HepG2 (cell line): Measurements from ENCODE around the gene NME2. TPM values are rescaled to one million over a fixed set of nuclear protein-coding genes. Genes with fewer than 3 reads are reported as not detected.

Experiments
- ATAD3A ChIP-seq: sonication (generic); formaldehyde crosslinking; IDR thresholded peaks from 2 replicates; pipeline ENCODE4 v1.4.0; 2020; ENCODE audit warnings: missing genetic modification reagents
- ATF7-NPFF ChIP-seq: sonication (generic); formaldehyde crosslinking; IDR thresholded peaks from 2 replicates; pipeline ENCODE4 v1.8.1; 2023; ENCODE audit warnings: mild to moderate bottlenecking, low read depth, missing genetic modification reagents, moderate library complexity
- E2F5 ChIP-seq: sonication (generic); formaldehyde crosslinking; conservative IDR thresholded peaks from 2 replicates; pipeline ENCODE4 v1.4.0; 2020; ENCODE audit warnings: missing genetic modification reagents
- ELF4 ChIP-seq: sonication (generic); formaldehyde crosslinking; IDR thresholded peaks from 2 replicates; pipeline ENCODE4 v1.5.0; 2020; ENCODE audit warnings: missing genetic modification reagents, mild to moderate bottlenecking, moderate library complexity, borderline replicate concordance
- GABPB1 ChIP-seq: IDR thresholded peaks from 2 replicates; pipeline ENCODE4 v1.6.1; 2016; ENCODE audit warnings: mild to moderate bottlenecking, missing genetic modification reagents, moderate library complexity, missing compliant biosample characterization
- HMG20B ChIP-seq: conservative IDR thresholded peaks from 2 replicates; pipeline ENCODE4 v1.6.1; 2016; ENCODE audit warnings: missing genetic modification reagents, missing compliant biosample characterization
- JUND ChIP-seq: sonication (generic); formaldehyde crosslinking; IDR thresholded peaks from 2 replicates; pipeline ENCODE4 v1.8.0; 2022; ENCODE audit warnings: mild to moderate bottlenecking, missing genetic modification reagents
- MAX ChIP-seq: IDR thresholded peaks from 2 replicates; pipeline ENCODE4 v1.6.1; 2012; ENCODE audit warnings: inconsistent platforms
- NR1H2 ChIP-seq: sonication (generic); formaldehyde crosslinking; IDR thresholded peaks from 2 replicates; pipeline ENCODE4 v1.8.1; 2022; ENCODE audit warnings: low read depth, missing genetic modification reagents, borderline replicate concordance
- PAWR ChIP-seq: sonication (generic); formaldehyde crosslinking; IDR thresholded peaks from 2 replicates; pipeline ENCODE4 v1.4.0; 2020; ENCODE audit warnings: missing genetic modification reagents, mild to moderate bottlenecking, borderline replicate concordance
- POGZ ChIP-seq: sonication (generic); formaldehyde crosslinking; IDR thresholded peaks from 2 replicates; pipeline ENCODE4 v1.4.0; 2020; ENCODE audit warnings: mild to moderate bottlenecking, missing genetic modification reagents
- RFX3 ChIP-seq: IDR thresholded peaks from 2 replicates; pipeline ENCODE4 v1.6.1; 2016; ENCODE audit warnings: missing biosample characterization, missing genetic modification reagents
- SMAD1 ChIP-seq: sonication (generic); formaldehyde crosslinking; IDR thresholded peaks from 2 replicates; pipeline ENCODE4 v1.4.0; 2020; ENCODE audit warnings: missing genetic modification reagents, low read depth, mild to moderate bottlenecking, borderline replicate concordance
- TAF1 ChIP-seq: sonication (generic); formaldehyde crosslinking; IDR thresholded peaks from 2 replicates; pipeline ENCODE4 v1.4.0; 2020; ENCODE audit warnings: missing genetic modification reagents
- TCF12 ChIP-seq, 2 experiments: fragments of 450-650 bp in 1 of 2; sonication (generic) in 1 of 2; formaldehyde crosslinking in 1 of 2; IDR thresholded peaks; 2 replicates each; pipeline versions ENCODE4 v1.6.1 to v1.8.0; 2017 to 2022; ENCODE audit warnings: antibody characterized with exemption in 1 of 2, mild to moderate bottlenecking in 1 of 2, missing genetic modification reagents in 1 of 2, moderate library complexity in 1 of 2
- TMF1 ChIP-seq: sonication (generic); formaldehyde crosslinking; IDR thresholded peaks from 2 replicates; pipeline ENCODE4 v1.8.1; 2022; ENCODE audit warnings: low read depth, missing genetic modification reagents
- TSC22D2 ChIP-seq: sonication (generic); formaldehyde crosslinking; IDR thresholded peaks from 2 replicates; pipeline ENCODE4 v1.5.1; 2020; ENCODE audit warnings: missing genetic modification reagents, mild to moderate bottlenecking, borderline replicate concordance
- ZBTB38 ChIP-seq: sonication (generic); formaldehyde crosslinking; IDR thresholded peaks from 2 replicates; pipeline ENCODE4 v1.5.1; 2020; ENCODE audit warnings: mild to moderate bottlenecking, missing genetic modification reagents
- ZNF230 ChIP-seq: sonication (generic); formaldehyde crosslinking; IDR thresholded peaks from 2 replicates; pipeline ENCODE4 v1.4.0; 2020; ENCODE audit warnings: mild to moderate bottlenecking, missing genetic modification reagents
- ZNF777 ChIP-seq: sonication (generic); formaldehyde crosslinking; IDR thresholded peaks from 2 replicates; pipeline ENCODE4 v1.4.0; 2020; ENCODE audit warnings: missing genetic modification reagents
- ZSCAN22 ChIP-seq: sonication (generic); formaldehyde crosslinking; IDR thresholded peaks from 2 replicates; pipeline ENCODE4 v1.4.0; 2020; ENCODE audit warnings: mild to moderate bottlenecking, missing genetic modification reagents
- polyA plus RNA-seq, 8 experiments: library from polyadenylated mRNA; depleted of rRNA in 3 of 8; stranded (reverse) in 7 of 8; unstranded in 1 of 8; fragments of >200 nt; fragmentation: Illumina TruSeq in 4 of 8; extraction: Trizol in 4 of 8; gene quantifications; 2 replicates each; pipeline versions ENCODE4 v1.2.1 to v1.2.3, GENCODE V29; 2011 to 2016; ENCODE audit warnings: low read depth in 4 of 8, missing spikeins in 1 of 8, mixed read lengths in 1 of 8; ENCODE audit not compliant: insufficient read depth in 1 of 8
- total RNA-seq, 5 experiments: library from RNA; depleted of rRNA; stranded (reverse); fragments of >200 nt; fragmentation: Illumina TruSeq; extraction: Trizol; gene quantifications; 2 replicates each; pipeline ENCODE4 v1.2.3, GENCODE V29; 2016; ENCODE audit warnings: low read depth in 1 of 5
- TF ChIP-seq, protein P1 (sequence below): sonication (generic); formaldehyde crosslinking; conservative IDR thresholded peaks from 2 replicates; pipeline ENCODE4 v1.5.0; 2020; ENCODE audit warnings: missing genetic modification reagents
- TF ChIP-seq, protein P2 (sequence below): sonication (generic); formaldehyde crosslinking; conservative IDR thresholded peaks from 2 replicates; pipeline ENCODE4 v1.4.0; 2020; ENCODE audit warnings: missing genetic modification reagents
- TF ChIP-seq, protein P3 (sequence below): sonication (generic); formaldehyde crosslinking; conservative IDR thresholded peaks from 2 replicates; pipeline ENCODE4 v1.4.0; 2020; ENCODE audit warnings: missing genetic modification reagents

NME2 gene
- total and polyA plus RNA-seq, 2 of the 13 experiments (the other 11 are each of a cell fraction or from before 2014, with no cell fraction given), result 790 to 1,213 TPM

- TF ChIP-seq RFX3 (CRISPR knock-in tag) (no peak), E2F5 (peak; percentile 70; the same call in 1 of the 2 replicates), GABPB1 (CRISPR knock-in tag) (peak; percentile 78), HMG20B (CRISPR knock-in tag) (no peak), PAWR (CRISPR knock-in tag) (no peak), TMF1 (CRISPR knock-in tag) (no peak), SMAD1 (CRISPR knock-in tag) (no peak), JUND (CRISPR knock-in tag) (no peak), ZBTB38 (CRISPR knock-in tag) (no peak; the same call in 1 of the 2 replicates), ZNF777 (no peak), ZNF230 (CRISPR knock-in tag) (no peak), ZSCAN22 (CRISPR knock-in tag) (no peak), ATF7-NPFF (CRISPR knock-in tag) (no peak), TSC22D2 (CRISPR knock-in tag) (no peak), MAX (peak; percentile 51; the same call in 1 of the 2 replicates), POGZ (peak; percentile 69), ATAD3A (CRISPR knock-in tag) (no peak), NR1H2 (no peak), TCF12 (IDR thresholded peaks at IDR 0.05) (no peak), TCF12 (CRISPR knock-in tag; IDR thresholded peaks at IDR 0.05) (no peak), ELF4 (CRISPR knock-in tag) (no peak; the same call in 1 of the 2 replicates), TAF1 (CRISPR knock-in tag) (peak; percentile 43; the same call in 1 of the 2 replicates)
- TF ChIP-seq, protein P1, sequence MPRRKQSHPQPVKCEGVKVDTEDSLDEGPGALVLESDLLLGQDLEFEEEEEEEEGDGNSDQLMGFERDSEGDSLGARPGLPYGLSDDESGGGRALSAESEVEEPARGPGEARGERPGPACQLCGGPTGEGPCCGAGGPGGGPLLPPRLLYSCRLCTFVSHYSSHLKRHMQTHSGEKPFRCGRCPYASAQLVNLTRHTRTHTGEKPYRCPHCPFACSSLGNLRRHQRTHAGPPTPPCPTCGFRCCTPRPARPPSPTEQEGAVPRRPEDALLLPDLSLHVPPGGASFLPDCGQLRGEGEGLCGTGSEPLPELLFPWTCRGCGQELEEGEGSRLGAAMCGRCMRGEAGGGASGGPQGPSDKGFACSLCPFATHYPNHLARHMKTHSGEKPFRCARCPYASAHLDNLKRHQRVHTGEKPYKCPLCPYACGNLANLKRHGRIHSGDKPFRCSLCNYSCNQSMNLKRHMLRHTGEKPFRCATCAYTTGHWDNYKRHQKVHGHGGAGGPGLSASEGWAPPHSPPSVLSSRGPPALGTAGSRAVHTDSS, result 0 out of 2 replicates have a peak, but pooled peaks have one; percentile 43
- TF ChIP-seq, protein P2, sequence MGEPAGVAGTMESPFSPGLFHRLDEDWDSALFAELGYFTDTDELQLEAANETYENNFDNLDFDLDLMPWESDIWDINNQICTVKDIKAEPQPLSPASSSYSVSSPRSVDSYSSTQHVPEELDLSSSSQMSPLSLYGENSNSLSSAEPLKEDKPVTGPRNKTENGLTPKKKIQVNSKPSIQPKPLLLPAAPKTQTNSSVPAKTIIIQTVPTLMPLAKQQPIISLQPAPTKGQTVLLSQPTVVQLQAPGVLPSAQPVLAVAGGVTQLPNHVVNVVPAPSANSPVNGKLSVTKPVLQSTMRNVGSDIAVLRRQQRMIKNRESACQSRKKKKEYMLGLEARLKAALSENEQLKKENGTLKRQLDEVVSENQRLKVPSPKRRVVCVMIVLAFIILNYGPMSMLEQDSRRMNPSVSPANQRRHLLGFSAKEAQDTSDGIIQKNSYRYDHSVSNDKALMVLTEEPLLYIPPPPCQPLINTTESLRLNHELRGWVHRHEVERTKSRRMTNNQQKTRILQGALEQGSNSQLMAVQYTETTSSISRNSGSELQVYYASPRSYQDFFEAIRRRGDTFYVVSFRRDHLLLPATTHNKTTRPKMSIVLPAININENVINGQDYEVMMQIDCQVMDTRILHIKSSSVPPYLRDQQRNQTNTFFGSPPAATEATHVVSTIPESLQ (CRISPR knock-in tag), result no peak
- TF ChIP-seq, protein P3, sequence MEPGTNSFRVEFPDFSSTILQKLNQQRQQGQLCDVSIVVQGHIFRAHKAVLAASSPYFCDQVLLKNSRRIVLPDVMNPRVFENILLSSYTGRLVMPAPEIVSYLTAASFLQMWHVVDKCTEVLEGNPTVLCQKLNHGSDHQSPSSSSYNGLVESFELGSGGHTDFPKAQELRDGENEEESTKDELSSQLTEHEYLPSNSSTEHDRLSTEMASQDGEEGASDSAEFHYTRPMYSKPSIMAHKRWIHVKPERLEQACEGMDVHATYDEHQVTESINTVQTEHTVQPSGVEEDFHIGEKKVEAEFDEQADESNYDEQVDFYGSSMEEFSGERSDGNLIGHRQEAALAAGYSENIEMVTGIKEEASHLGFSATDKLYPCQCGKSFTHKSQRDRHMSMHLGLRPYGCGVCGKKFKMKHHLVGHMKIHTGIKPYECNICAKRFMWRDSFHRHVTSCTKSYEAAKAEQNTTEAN, result no peak; the same call in 1 of the 2 replicates
Measured at GRCh38 chr17:51120739-51121619, 45.2 kb upstream of the NME2 start, which contains the start of gene SPAG9 (continued).
